DOHH2 (cell line): Measurements from ENCODE around the gene NR5A2.

Experiments used
- H3F3A ChIP-seq: fragments of 200-600 bp; sonication (generic), shearing (Covaris generic); 2 replicates; pipeline ENCODE4 v1.6.0; 2016; ENCODE audit warnings: antibody characterized with exemption, mild to moderate bottlenecking; ENCODE audit not compliant: control insufficient read depth, insufficient read depth
- H3K27ac ChIP-seq: fragments of 200-600 bp; sonication (generic); 2 replicates; pipeline ENCODE4 v1.5.1; 2014; ENCODE audit warnings: low read depth, mild to moderate bottlenecking, low read length, moderate library complexity
- H3K27me3 ChIP-seq: fragments of 200-600 bp; sonication (generic); 2 replicates; pipeline ENCODE4 v1.6.1; 2014; ENCODE audit warnings: mild to moderate bottlenecking, low read length, mixed read lengths; ENCODE audit not compliant: control insufficient read depth
- H3K36me3 ChIP-seq: fragments of 200-600 bp; sonication (generic); 2 replicates; pipeline ENCODE4 v1.6.1; 2014; ENCODE audit warnings: mild to moderate bottlenecking, low read length, moderate library complexity, mixed read lengths; ENCODE audit not compliant: control insufficient read depth
- H3K4me1 ChIP-seq: fragments of 200-600 bp; sonication (generic); 2 replicates; pipeline ENCODE4 v1.6.1; 2014; ENCODE audit warnings: mild to moderate bottlenecking, low read length, mixed read lengths; ENCODE audit not compliant: control insufficient read depth
- H3K4me2 ChIP-seq: fragments of 200-600 bp; sonication (generic); 2 replicates; pipeline ENCODE4 v1.6.0; 2014; ENCODE audit warnings: mild to moderate bottlenecking, low read length, moderate library complexity
- H3K4me3 ChIP-seq: fragments of 200-600 bp; sonication (generic); 2 replicates; pipeline ENCODE4 v1.5.1; 2014; ENCODE audit warnings: mild to moderate bottlenecking, low read length, mixed read lengths
- H3K79me2 ChIP-seq: fragments of 200-600 bp; sonication (generic); 2 replicates; pipeline ENCODE4 v1.6.1; 2014; ENCODE audit warnings: mild to moderate bottlenecking, low read length, mixed read lengths; ENCODE audit not compliant: control insufficient read depth
- H3K9me2 ChIP-seq: fragments of 200-600 bp; sonication (generic); replicated peaks from 2 replicates; pipeline ENCODE4 v1.6.1; 2014; ENCODE audit warnings: mild to moderate bottlenecking, low read length, mixed read lengths; ENCODE audit not compliant: control insufficient read depth
- H3K9me3 ChIP-seq: fragments of 200-600 bp; sonication (generic); 2 replicates; pipeline ENCODE4 v1.6.1; 2014; ENCODE audit warnings: antibody characterized with exemption, low read length, mixed read lengths; ENCODE audit not compliant: control insufficient read depth, insufficient read depth
- H4K20me1 ChIP-seq: fragments of 200-600 bp; sonication (generic); 2 replicates; pipeline ENCODE4 v1.6.0; 2014; ENCODE audit warnings: low read depth, mild to moderate bottlenecking, antibody characterized with exemption, low read length, moderate library complexity; ENCODE audit not compliant: control insufficient read depth, insufficient read depth
- EZH2phosphoT487 ChIP-seq: fragments of 200-600 bp; sonication (generic); IDR thresholded peaks from 2 replicates; pipeline ENCODE4 v1.6.1; 2017; ENCODE audit warnings: borderline replicate concordance, mild to moderate bottlenecking, antibody characterized with exemption, low read length, moderate library complexity, mixed read lengths
- TF ChIP-seq, protein P1 (sequence below): fragments of 200-600 bp; sonication (generic); IDR thresholded peaks from one replicate; pipeline ENCODE4 v1.5.1; 2014; ENCODE audit warnings: antibody characterized with exemption, mild to moderate bottlenecking, low read depth, low read length; ENCODE audit not compliant: poor library complexity, severe bottlenecking

Gene NR5A2

DNA sequence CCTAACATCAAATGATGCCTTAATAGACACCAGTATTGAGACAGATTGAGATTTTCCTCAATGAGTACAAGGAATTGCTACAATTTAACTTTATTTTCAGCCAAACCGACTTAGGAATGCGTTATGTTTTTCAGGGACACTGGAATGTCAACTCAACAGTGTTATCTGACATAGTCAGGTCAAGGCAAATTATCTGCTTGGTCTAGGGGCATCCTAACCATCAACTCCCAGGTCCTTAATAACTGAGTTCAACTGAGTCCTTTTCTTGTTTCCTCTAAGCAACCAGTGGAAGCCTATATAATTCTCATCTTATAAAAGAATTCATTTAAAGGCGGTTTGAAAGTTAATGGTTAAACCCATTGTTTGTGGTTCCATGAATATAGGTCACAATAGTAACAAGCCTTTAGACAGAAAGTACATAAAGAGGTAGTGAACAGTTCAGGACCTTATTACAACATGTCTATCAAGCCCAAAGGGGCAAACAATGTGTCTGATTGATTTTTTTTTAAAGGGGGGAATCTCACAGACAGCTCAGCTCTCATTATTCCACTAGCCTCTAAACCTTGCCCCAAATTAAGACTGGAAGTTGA, 32.3 kb upstream of the NR5A2 start:
- TF ChIP-seq EZH2phosphoT487: no peak
- TF ChIP-seq, protein P1, sequence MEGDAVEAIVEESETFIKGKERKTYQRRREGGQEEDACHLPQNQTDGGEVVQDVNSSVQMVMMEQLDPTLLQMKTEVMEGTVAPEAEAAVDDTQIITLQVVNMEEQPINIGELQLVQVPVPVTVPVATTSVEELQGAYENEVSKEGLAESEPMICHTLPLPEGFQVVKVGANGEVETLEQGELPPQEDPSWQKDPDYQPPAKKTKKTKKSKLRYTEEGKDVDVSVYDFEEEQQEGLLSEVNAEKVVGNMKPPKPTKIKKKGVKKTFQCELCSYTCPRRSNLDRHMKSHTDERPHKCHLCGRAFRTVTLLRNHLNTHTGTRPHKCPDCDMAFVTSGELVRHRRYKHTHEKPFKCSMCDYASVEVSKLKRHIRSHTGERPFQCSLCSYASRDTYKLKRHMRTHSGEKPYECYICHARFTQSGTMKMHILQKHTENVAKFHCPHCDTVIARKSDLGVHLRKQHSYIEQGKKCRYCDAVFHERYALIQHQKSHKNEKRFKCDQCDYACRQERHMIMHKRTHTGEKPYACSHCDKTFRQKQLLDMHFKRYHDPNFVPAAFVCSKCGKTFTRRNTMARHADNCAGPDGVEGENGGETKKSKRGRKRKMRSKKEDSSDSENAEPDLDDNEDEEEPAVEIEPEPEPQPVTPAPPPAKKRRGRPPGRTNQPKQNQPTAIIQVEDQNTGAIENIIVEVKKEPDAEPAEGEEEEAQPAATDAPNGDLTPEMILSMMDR: no peak
- Histone ChIP-seq H3K9me3 (no peaks in the 10 kb centered on the region), H3K79me2 (no peaks in the 10 kb centered on the region)

GRCh38 chr1:200005165-200005564, 22.3 kb upstream of the NR5A2 start:
- TF ChIP-seq, protein P1: no peak
- no peak for TF ChIP-seq EZH2phosphoT487
- Histone ChIP-seq H3K27me3 (no peaks in the 10 kb centered on the region), H3K27ac (no peak overlapping the region)

More for the DNA sequence above, 32.3 kb upstream of the NR5A2 start:
- no peak overlapping the region for H3K4me2 ChIP-seq
- no peak overlapping the region for H3K4me3 ChIP-seq
- H3K27ac ChIP-seq: no peak overlapping the region
- no peaks in the 10 kb centered on the region for H4K20me1 ChIP-seq
- no peaks in the 10 kb centered on the region for H3K27me3 ChIP-seq
- no peaks in the 10 kb centered on the region for H3K9me2 ChIP-seq
- H3F3A ChIP-seq: no peaks in the 10 kb centered on the region
- no peaks in the 10 kb centered on the region for H3K36me3 ChIP-seq
- 0 out of 2 replicates have a peak, but pooled peaks cover 3% of the 10 kb centered on the region for H3K4me1 ChIP-seq

GRCh38 chr1:200006711-200007110, 20.8 kb upstream of the NR5A2 start:
- H3K4me2 ChIP-seq: no peak overlapping the region
- H3K36me3 ChIP-seq: no peaks in the 10 kb centered on the region
- no peaks in the 10 kb centered on the region for H3F3A ChIP-seq
- H3K27me3 ChIP-seq: no peaks in the 10 kb centered on the region
- no peaks in the 10 kb centered on the region for H3K79me2 ChIP-seq
- no peaks in the 10 kb centered on the region for H3K9me2 ChIP-seq
- H3K9me3 ChIP-seq: no peaks in the 10 kb centered on the region
- H3K4me1 ChIP-seq: no peaks in the 10 kb centered on the region
- H4K20me1 ChIP-seq: no peaks in the 10 kb centered on the region
- no peak overlapping the region for H3K4me3 ChIP-seq
- no peak for TF ChIP-seq EZH2phosphoT487
- TF ChIP-seq, protein P1: no peak
- no peak overlapping the region for H3K27ac ChIP-seq

More at GRCh38 chr1:200005165-200005564, 22.3 kb upstream of the NR5A2 start:
- no peaks in the 10 kb centered on the region for H3K79me2 ChIP-seq
- H4K20me1 ChIP-seq: no peaks in the 10 kb centered on the region
- no peak overlapping the region for H3K4me2 ChIP-seq
- no peaks in the 10 kb centered on the region for H3K9me3 ChIP-seq
- peaks cover 7% of the 10 kb centered on the region for H3K4me1 ChIP-seq
- H3K9me2 ChIP-seq: no peaks in the 10 kb centered on the region
- H3K36me3 ChIP-seq: no peaks in the 10 kb centered on the region
- H3F3A ChIP-seq: no peaks in the 10 kb centered on the region
- H3K4me3 ChIP-seq: no peak overlapping the region
